Pulmonary artery endothelial cell (primary cell): Measurements from ENCODE around the gene PPP1R1B. TPM values are rescaled to one million over a fixed set of nuclear protein-coding genes. Genes with fewer than 3 reads are reported as not detected.

ENCODE experiments used
- DNase-seq: peaks from one replicate; pipeline ENCODE4 v3.0.0-alpha.2; 2011; ENCODE audit warnings: low read depth, low spot score
- total RNA-seq: library from RNA; depleted of rRNA; stranded (reverse); fragments of >200 nt; gene quantifications from 2 replicates; pipeline ENCODE4 v1.2.3, GENCODE V29; 2014

The PPP1R1B gene
- total RNA-seq, 1 donor from 2014 or later, result not detected

DNA sequence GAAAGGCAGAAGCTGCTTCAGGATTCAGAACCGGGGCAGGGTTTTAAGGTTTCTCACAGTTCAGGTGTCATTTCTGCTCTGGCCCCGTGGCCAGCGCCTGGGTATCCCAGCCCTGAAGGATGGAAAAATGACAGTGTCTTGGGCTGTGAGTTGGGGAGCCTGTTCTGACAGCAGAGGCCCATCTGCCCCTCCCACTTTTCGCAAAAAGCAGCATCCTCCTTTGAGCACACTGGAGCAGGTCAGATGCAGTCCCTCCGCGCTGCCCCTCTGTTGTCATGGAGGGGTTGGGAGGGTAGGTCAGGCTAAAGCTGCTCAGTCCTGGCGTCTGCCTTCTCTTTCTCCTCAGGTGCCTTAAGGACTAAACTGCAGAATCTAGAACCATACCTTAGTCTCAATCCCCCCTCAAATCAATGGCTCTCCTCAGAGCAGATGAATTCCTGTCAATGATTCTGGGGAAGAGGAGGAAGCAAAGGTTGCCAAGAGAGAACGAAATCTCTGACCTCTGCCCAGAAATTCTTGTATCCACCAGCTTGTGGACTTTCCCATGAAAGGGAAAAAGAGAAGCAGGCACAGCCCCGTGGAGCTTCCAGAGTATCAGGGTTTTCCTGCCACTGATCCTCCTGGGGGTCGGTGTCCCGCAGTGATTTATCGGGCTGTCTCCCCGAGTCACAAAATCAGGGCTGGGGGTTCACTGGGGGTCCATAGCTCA lies 26.3 kb upstream of the PPP1R1B start:
- no peak for DNase-seq

DNA sequence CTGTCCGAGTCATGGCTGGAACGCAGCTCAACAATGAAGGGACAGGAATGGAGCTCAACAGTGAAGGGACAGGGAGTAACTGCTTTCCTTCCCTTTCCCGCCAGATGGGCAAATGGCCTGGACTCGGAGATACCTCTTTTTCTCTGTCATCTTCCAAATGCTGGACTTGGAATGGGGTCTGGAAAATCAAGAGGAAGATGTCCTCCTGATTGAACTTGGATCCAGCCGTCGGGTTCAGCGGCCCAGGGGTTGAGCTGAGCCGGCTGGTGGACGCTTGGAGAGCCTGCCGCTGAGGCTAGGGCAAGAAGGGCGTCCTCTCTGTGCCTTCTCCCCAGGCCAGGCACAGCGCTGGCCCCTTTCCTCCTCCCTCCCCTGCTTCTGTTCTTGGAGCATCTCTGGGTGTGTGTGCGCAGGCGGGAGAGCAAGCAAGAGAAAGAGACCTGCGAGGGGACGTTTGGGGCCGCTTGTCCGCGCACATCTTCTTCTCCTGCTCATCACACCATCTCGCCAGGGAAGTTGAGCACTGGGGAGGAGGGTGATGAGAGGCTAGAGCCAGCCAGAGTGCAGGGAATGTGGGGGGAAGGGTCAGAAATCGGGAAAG lies 25.7 kb upstream of the PPP1R1B start:
- DNase-seq, result no peak

DNA sequence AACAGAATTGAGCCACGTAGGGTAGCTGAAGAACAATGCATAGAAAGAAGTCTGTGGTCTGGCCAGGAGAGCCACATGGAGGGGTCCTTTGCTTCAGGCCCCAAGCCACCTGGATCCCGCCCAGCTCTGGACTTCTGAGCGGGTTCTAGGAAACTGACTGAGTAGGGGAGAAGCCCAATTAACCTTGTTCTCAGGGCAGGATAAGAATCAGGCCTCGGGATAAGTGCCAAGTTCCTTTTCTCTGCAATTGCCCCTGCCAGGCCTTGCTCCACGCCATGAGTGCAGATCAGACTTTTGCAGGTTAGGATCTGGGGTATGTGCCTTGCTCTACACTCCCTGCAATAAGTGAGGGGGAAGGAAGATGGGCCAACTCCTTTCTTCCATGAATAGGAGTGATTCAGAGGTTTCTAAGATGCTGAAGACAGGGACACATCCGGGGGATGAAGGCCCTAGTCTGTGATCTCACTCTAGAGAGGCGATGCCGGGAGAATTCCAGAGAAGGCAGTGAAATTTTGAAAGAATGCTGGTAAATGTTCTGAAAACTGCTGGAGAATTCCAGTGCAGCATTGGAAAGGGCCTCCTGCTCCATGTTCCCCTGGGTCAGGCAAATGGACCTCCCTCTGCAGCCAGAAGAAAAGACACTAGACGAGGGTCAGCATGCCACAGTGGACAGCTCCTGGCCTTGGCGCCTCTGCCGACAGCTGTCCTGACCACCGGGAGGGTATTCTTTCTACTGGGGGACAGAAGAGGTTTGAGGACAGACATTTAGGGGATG lies 24.8 kb upstream of the PPP1R1B start:
- no peak for DNase-seq

- DNase-seq, result no peak
Observed at GRCh38 chr17:39602533-39603303, 24.0 kb upstream of the PPP1R1B start.

- no peak for DNase-seq
Observed at GRCh38 chr17:39603304-39604016, 23.3 kb upstream of the PPP1R1B start.

- no peak for DNase-seq
Observed at GRCh38 chr17:39604911-39605491, 21.8 kb upstream of the PPP1R1B start.

DNA sequence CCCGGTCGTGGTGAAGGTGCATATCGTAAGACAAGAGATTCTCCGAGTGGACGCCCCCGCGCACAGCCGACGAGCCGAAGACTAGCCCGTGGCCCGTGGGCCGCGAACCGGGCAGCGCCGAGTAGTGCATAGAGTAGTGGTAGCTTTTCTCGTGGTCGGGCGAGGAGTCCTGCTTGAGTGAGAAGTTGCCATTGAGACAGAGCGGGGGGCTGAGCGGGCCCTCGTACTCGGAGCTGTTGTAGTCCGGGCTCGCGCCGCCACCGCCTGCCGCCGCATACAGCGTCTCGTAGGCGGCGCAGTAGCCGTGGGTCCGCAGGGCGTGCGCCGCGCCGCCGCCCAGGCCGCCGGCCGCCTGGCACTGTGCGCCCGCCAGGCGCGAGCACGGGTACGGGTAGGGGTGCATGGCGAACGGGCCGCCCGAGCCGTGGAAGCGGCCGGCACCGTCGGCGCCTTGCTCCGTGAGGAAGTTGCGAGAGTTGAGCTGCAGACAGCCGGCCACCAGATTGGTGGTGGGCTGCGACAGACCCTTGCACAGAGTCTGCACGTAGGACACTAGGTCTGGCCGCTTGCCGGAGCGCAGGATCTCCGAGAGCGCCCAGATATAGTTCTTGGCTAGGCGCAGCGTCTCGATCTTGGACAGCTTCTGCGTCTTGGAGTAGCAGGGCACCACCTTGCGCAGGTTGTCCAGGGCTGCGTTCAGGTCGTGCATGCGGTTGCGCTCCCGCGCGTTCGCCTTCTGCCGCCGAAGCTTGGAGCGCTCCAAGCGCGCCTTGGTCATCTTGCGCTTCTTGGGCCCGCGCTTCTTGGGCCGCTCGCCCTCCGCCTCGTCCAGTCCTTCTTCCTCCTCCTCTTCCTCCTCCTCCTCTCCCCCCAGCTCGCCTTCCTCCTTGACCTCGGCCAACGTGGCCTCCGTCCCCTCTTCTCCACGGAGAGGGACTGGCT lies 21.0 kb upstream of the PPP1R1B start:
- no peak for DNase-seq

DNA sequence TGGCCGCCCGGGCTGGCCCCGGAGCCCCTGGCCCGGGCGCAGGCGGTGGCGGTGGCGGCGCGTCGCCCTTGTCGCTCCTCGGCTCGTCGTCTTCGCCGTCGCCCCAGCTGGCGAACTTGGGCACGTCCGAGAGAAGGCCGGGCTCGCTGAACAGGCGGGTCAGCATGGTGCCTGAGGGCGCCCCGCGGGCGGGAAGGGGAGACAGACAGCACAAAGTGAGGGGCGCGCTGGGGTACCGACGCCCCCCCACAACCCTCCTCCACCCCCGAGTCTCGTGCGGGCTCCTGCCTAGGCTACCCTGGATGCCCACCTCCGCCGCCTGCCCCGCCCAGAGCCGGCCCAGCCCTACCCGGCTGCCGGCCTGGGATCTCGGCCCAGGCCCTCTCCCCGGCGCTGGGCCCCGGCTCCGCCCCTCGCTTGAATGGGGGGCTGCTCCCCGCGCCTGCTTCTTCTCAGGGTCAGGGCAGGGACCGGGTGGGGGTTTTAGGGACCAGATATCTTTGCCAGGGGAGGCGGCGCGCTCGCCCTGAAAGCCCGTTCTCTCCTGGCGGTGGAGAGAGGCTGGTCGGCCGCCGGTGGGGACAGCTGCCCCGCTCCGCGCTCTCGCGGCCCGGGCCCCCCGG lies 20.2 kb upstream of the PPP1R1B start:
- DNase-seq, result no peak

DNA sequence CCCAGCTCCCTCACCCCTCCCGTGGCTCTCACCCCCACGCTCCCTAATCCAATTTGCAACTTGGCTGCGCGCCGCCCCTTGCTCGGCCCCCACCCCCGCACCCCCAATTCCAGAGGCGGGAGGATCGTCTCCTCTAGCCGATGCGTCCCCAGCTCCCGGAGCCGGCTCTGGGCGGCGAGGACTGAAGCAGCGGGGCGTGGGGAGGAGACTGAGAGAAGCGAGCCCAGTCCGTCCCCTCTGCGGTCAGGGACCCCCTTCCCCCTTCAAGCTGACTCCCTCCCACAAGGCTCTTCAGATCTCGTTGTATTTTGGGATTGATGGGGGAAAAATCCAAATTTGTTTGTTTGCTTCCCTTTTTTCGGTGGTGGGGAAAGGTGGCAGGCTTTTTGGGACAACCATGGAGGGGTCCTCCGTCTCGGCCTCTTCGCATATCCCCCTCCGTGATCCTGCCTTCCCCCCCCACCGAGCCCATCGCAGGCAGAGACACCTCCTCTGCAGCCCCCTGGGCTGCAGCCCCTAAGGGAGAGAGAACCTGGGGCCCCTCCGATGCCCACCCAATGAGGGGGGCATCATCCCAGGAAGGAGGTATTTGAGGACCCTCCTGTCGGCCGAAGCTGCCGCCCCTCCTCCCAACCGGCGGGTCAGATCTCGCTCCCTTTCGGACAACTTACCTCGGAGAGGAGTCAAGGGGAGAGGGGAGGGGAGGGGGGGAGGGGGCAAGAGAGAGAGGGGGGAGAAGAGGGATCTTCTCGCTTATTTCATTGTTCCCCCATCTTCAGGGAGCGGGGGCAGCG lies 19.5 kb upstream of the PPP1R1B start:
- DNase-seq, result no peak

DNA sequence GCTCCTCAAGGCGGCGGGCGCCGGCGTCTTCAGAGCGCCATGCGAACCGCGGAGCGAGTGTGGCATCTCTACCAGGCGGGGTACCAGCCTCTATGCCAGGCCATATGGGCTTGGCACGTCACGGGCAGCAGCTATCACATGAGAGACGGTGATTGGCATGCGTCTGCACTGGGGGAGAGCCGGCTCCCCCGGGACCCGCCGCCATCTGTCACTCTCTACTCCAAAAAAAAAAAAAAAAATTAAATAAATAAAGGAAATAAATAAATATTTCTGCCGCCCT lies 19.0 kb upstream of the PPP1R1B start, which contains the start of gene NEUROD2:
Gene NEUROD2 (minus strand): TSS at position 70 of the 280 bp plus-strand sequence. CDS start 1,321 bp downstream, outside the sequence.
- DNase-seq, result no peak

GRCh38 chr17:39608142-39608981 lies 18.4 kb upstream of the PPP1R1B start:
- no peak for DNase-seq

GRCh38 chr17:39609416-39610025 lies 17.2 kb upstream of the PPP1R1B start:
- no peak for DNase-seq

DNA sequence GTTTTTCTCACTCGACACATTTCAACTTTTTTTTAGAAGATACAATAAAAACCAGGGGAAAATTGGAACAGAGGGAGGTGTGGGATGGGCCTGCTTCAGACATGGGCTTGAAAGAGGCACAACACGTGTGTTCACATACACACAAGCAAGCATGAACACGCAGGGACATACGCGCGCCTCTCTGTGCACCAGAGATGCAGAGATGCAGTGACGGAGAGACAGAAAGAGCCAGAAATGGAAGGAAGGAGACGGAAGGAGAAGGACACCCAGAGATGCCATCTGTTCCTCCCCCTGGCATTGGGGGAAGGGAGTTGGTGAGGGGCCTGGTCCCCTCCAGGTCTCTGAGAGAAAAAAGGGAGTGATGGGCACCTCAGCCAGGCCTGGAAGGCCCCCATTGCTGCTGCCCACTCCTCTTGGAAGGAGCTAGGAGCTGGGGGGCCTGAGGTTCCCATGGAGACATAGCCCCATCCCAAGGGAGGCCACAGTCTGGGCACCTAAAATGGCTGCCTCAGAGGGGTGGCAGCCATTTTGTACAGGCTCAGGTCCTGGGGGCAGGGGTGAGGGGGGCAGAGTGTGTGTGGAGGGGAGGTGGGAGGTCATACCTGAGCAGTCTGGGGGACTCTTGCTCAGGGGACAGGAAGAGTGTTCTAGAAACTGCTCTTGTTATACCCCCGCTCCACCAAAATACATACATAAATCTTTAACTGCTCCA lies 15.2 kb upstream of the PPP1R1B start:
- no peak for DNase-seq

- no peak for DNase-seq
Observed at GRCh38 chr17:39612291-39612894, 14.4 kb upstream of the PPP1R1B start.

GRCh38 chr17:39612935-39613464 lies 13.8 kb upstream of the PPP1R1B start:
- no peak for DNase-seq
